Omental fat pad (tissue), 4 donors: ENCODE measurements around the gene COL4A2. TPM values are rescaled to one million over a fixed set of nuclear protein-coding genes. Genes with fewer than 3 reads are reported as not detected.

Experiments
- ATAC-seq: fragments of 150-250 bp; one replicate; pipeline ENCODE4 v1.9.1; 2016; ENCODE audit warnings: mild to moderate bottlenecking, moderate library complexity; ENCODE audit not compliant: low FRiP score
- DNase-seq: peaks from one replicate; pipeline ENCODE4 v3.0.0-alpha.2; 2019; ENCODE audit warnings: low spot score
- CTCF ChIP-seq, 3 donors: fragments of 450-650 bp; IDR thresholded peaks; one replicate each; pipeline ENCODE4 v1.5.1; 2016 to 2017; ENCODE audit warnings: antibody characterized with exemption in 3 of 3, mild to moderate bottlenecking in 3 of 3, moderate library complexity in 2 of 3
- total RNA-seq, 4 donors: library from RNA; depleted of rRNA; stranded (reverse); fragments of >200 nt; gene quantifications; one replicate each; pipeline ENCODE4 v1.1.0, GENCODE V29; 2016

Gene COL4A2
- total RNA-seq, 4 donors from 2014 or later, result 380 to 788 (median 684) TPM

GRCh38 chr13:110354123-110354627 lies 47.1 kb downstream of the COL4A2 start:
- TF ChIP-seq CTCF (IDR thresholded peaks at IDR 0.05), result no peak

GRCh38 chr13:110354715-110355473 lies 47.8 kb downstream of the COL4A2 start:
- TF ChIP-seq CTCF (IDR thresholded peaks at IDR 0.05), result no peak
- no peak for ATAC-seq
- no peak for DNase-seq

More at GRCh38 chr13:110354123-110354627, 47.1 kb downstream of the COL4A2 start:
- ATAC-seq (no peak), DNase-seq (no peak)

- no peak for DNase-seq
- TF ChIP-seq CTCF (IDR thresholded peaks at IDR 0.05), result no peak
- no peak for ATAC-seq
Measured at GRCh38 chr13:110356362-110356761, 49.3 kb downstream of the COL4A2 start.

- no peak for DNase-seq
- no peak for ATAC-seq
- no peak for TF ChIP-seq CTCF (IDR thresholded peaks at IDR 0.05)
Measured at GRCh38 chr13:110358381-110358780, 51.3 kb downstream of the COL4A2 start.

GRCh38 chr13:110359840-110360301 lies 52.8 kb downstream of the COL4A2 start:
- no peak for TF ChIP-seq CTCF (IDR thresholded peaks at IDR 0.05)
- ATAC-seq (no peak), DNase-seq (no peak)

GRCh38 chr13:110360598-110360997 lies 53.5 kb downstream of the COL4A2 start:
- no peak for ATAC-seq

More at GRCh38 chr13:110360598-110360997, 53.5 kb downstream of the COL4A2 start:
- no peak for TF ChIP-seq CTCF (IDR thresholded peaks at IDR 0.05)
- no peak for DNase-seq
